GM19043 (cell line): ENCODE data around the gene FCSK.
"Not testable (repeated sequence)": the region's sequence is repeated elsewhere in the genome, so short reads cannot be mapped to it uniquely, and the experiment has no call there.

Experiments used
- ATAC-seq: cut with Tn5 transposase; IDR thresholded peaks from one replicate; pipeline ENCODE4 v1.9.1; 2021; ENCODE audit warnings: low read depth; ENCODE audit not compliant: unreplicated experiment

FCSK gene

GRCh38 chr16:70451004-70451340 lies 3.4 kb upstream of the FCSK start:
- ATAC-seq, result not testable (repeated sequence)

- ATAC-seq, result no peak
These were observed 1.1 kb upstream of the FCSK start for GRCh38 chr16:70453117-70453891.

- ATAC-seq, result peak; percentile 7
These were observed 538 bp upstream of the FCSK start for GRCh38 chr16:70453892-70454221.

GRCh38 chr16:70455910-70456309 lies 1.5 kb downstream of the FCSK start:
- no peak for ATAC-seq

- no peak for ATAC-seq
These were observed 3.2 kb downstream of the FCSK start for GRCh38 chr16:70457446-70458166.

- ATAC-seq, result no peak
These were observed 6.4 kb downstream of the FCSK start for GRCh38 chr16:70460737-70461261.

- ATAC-seq, result no peak
These were observed 8.8 kb downstream of the FCSK start for GRCh38 chr16:70463235-70463634.

GRCh38 chr16:70465999-70466804 lies 11.8 kb downstream of the FCSK start:
- ATAC-seq, result no peak

- ATAC-seq, result no peak
These were observed 12.3 kb downstream of the FCSK start for GRCh38 chr16:70466805-70467076.

- no peak for ATAC-seq
These were observed 12.7 kb downstream of the FCSK start for GRCh38 chr16:70467113-70467512.

- ATAC-seq, result no peak
These were observed 13.2 kb downstream of the FCSK start for GRCh38 chr16:70467608-70468007.

- ATAC-seq, result no peak
These were observed 14.6 kb downstream of the FCSK start for GRCh38 chr16:70468776-70469525.

GRCh38 chr16:70470141-70470926 lies 15.9 kb downstream of the FCSK start:
- ATAC-seq, result no peak

GRCh38 chr16:70470927-70471341 lies 16.5 kb downstream of the FCSK start:
- ATAC-seq, result no peak

GRCh38 chr16:70472786-70473433 lies 18.5 kb downstream of the FCSK start:
- no peak for ATAC-seq

- no peak for ATAC-seq
These were observed 19.3 kb downstream of the FCSK start for GRCh38 chr16:70473446-70474319.

GRCh38 chr16:70474320-70475053 lies 20.1 kb downstream of the FCSK start:
- no peak for ATAC-seq
